ENCODE results near the gene CACNA2D3. TPM values are rescaled to one million over a fixed set of nuclear protein-coding genes. Genes with fewer than 3 reads are reported as not detected.

CACNA2D3 gene
- total and polyA plus RNA-seq, 4 donors, result 0.72 to 2.4 (median 1.5) TPM

GRCh38 chr3:54305409-54306099, 183.2 kb downstream of the CACNA2D3 start:
- ATAC-seq (ENCODE audit: low FRiP score) (no peak), DNase-seq (no peak)
- Histone ChIP-seq H3K27ac (ENCODE audit: low read depth in 1 of 2, low read length in 2 of 2) (no peak overlapping the region), H3K27me3 (ENCODE audit: control insufficient read depth in 1 of 2, insufficient read depth in 2 of 2, low read length in 1 of 2) (no peaks in the 10 kb centered on the region), H3K4me3 (ENCODE audit: low read length in 2 of 2) (no peak overlapping the region), H3K9me3 (ENCODE audit: control insufficient read depth, low read length) (peaks cover 1% of the 10 kb centered on the region), H3K4me1 (ENCODE audit: control insufficient read depth in 1 of 2, insufficient read depth in 2 of 2, low read length in 2 of 2) (peaks cover 0 to 2% of the 10 kb centered on the region in 2 donors), H3K36me3 (ENCODE audit: control insufficient read depth in 1 of 2, insufficient read depth in 2 of 2, low read length in 1 of 2) (no peaks in the 10 kb centered on the region)
- WGBS, 2 donors, result 49 to 86% methylated on average over 3 of the region's 3 CpGs
- intact Hi-C loops (cut with DNase I), result no loop called here

- ATAC-seq (ENCODE audit: low FRiP score) (no peak), DNase-seq (no peak)
- H3K27me3 ChIP-seq (ENCODE audit: control insufficient read depth in 1 of 2, insufficient read depth in 2 of 2, low read length in 1 of 2), result no peaks in the 10 kb centered on the region
- 76 to 83% methylated on average over 4 of the region's 4 CpGs for WGBS, 2 donors
- peaks cover 0 to 2% of the 10 kb centered on the region in 2 donors for H3K4me1 ChIP-seq (ENCODE audit: control insufficient read depth in 1 of 2, insufficient read depth in 2 of 2, low read length in 2 of 2)
- peaks cover 1% of the 10 kb centered on the region for H3K9me3 ChIP-seq (ENCODE audit: control insufficient read depth, low read length)
- no peak overlapping the region for H3K4me3 ChIP-seq (ENCODE audit: low read length in 2 of 2)
- intact Hi-C loops (cut with DNase I), result no loop called here
- no peak overlapping the region for H3K27ac ChIP-seq (ENCODE audit: low read depth in 1 of 2, low read length in 2 of 2)
- H3K36me3 ChIP-seq (ENCODE audit: control insufficient read depth in 1 of 2, insufficient read depth in 2 of 2, low read length in 1 of 2), result no peaks in the 10 kb centered on the region
Observed at GRCh38 chr3:54307566-54308180, 185.3 kb downstream of the CACNA2D3 start.

GRCh38 chr3:54309601-54310000, 187.2 kb downstream of the CACNA2D3 start:
- intact Hi-C loops (cut with DNase I), result no loop called here
- peaks cover 1% of the 10 kb centered on the region for H3K9me3 ChIP-seq (ENCODE audit: control insufficient read depth, low read length)
- H3K36me3 ChIP-seq (ENCODE audit: control insufficient read depth in 1 of 2, insufficient read depth in 2 of 2, low read length in 1 of 2), result no peaks in the 10 kb centered on the region
- no peak overlapping the region for H3K4me3 ChIP-seq (ENCODE audit: low read length in 2 of 2)
- ATAC-seq (ENCODE audit: low FRiP score) (no peak), DNase-seq (no peak)
- 52 to 64% methylated on average over 6 of the region's 6 CpGs for WGBS, 2 donors
- no peaks in the 10 kb centered on the region for H3K4me1 ChIP-seq (ENCODE audit: control insufficient read depth in 1 of 2, insufficient read depth in 2 of 2, low read length in 2 of 2)
- H3K27ac ChIP-seq (ENCODE audit: low read depth in 1 of 2, low read length in 2 of 2), result no peak overlapping the region
- no peaks in the 10 kb centered on the region for H3K27me3 ChIP-seq (ENCODE audit: control insufficient read depth in 1 of 2, insufficient read depth in 2 of 2, low read length in 1 of 2)

- Histone ChIP-seq H3K9me3 (ENCODE audit: control insufficient read depth, low read length) (peaks cover 1% of the 10 kb centered on the region), H3K27me3 (ENCODE audit: control insufficient read depth in 1 of 2, insufficient read depth in 2 of 2, low read length in 1 of 2) (no peaks in the 10 kb centered on the region), H3K4me1 (ENCODE audit: control insufficient read depth in 1 of 2, insufficient read depth in 2 of 2, low read length in 2 of 2) (no peaks in the 10 kb centered on the region), H3K27ac (ENCODE audit: low read depth in 1 of 2, low read length in 2 of 2) (no peak overlapping the region), H3K36me3 (ENCODE audit: control insufficient read depth in 1 of 2, insufficient read depth in 2 of 2, low read length in 1 of 2) (no peaks in the 10 kb centered on the region), H3K4me3 (ENCODE audit: low read length in 2 of 2) (no peak overlapping the region)
- intact Hi-C loops (cut with DNase I), result no loop called here
- DNase-seq (no peak), ATAC-seq (ENCODE audit: low FRiP score) (no peak)
- 68 to 75% methylated on average over 6 of the region's 6 CpGs for WGBS, 2 donors
Observed at GRCh38 chr3:54311211-54311747, 188.9 kb downstream of the CACNA2D3 start.

- WGBS, 2 donors, result 47 to 50% methylated on average over 9 of the region's 9 CpGs
- Histone ChIP-seq H3K4me3 (ENCODE audit: low read length in 2 of 2) (no peak overlapping the region), H3K4me1 (ENCODE audit: control insufficient read depth in 1 of 2, insufficient read depth in 2 of 2, low read length in 2 of 2) (no peaks in the 10 kb centered on the region), H3K9me3 (ENCODE audit: control insufficient read depth, low read length) (peaks cover 1% of the 10 kb centered on the region), H3K36me3 (ENCODE audit: control insufficient read depth in 1 of 2, insufficient read depth in 2 of 2, low read length in 1 of 2) (no peaks in the 10 kb centered on the region), H3K27ac (ENCODE audit: low read depth in 1 of 2, low read length in 2 of 2) (no peak overlapping the region), H3K27me3 (ENCODE audit: control insufficient read depth in 1 of 2, insufficient read depth in 2 of 2, low read length in 1 of 2) (no peaks in the 10 kb centered on the region)
- intact Hi-C loops (cut with DNase I), result no loop called here
- ATAC-seq (ENCODE audit: low FRiP score), result no peak
- no peak for DNase-seq
Observed at GRCh38 chr3:54312156-54312899, 190.0 kb downstream of the CACNA2D3 start.

- Histone ChIP-seq H3K27ac (ENCODE audit: low read depth in 1 of 2, low read length in 2 of 2) (no peak overlapping the region), H3K36me3 (ENCODE audit: control insufficient read depth in 1 of 2, insufficient read depth in 2 of 2, low read length in 1 of 2) (no peaks in the 10 kb centered on the region), H3K4me3 (ENCODE audit: low read length in 2 of 2) (no peak overlapping the region), H3K27me3 (ENCODE audit: control insufficient read depth in 1 of 2, insufficient read depth in 2 of 2, low read length in 1 of 2) (no peaks in the 10 kb centered on the region), H3K9me3 (ENCODE audit: control insufficient read depth, low read length) (no peaks in the 10 kb centered on the region), H3K4me1 (ENCODE audit: control insufficient read depth in 1 of 2, insufficient read depth in 2 of 2, low read length in 2 of 2) (no peaks in the 10 kb centered on the region)
- ATAC-seq (ENCODE audit: low FRiP score) (no peak), DNase-seq (no peak)
- intact Hi-C loops (cut with DNase I), result no loop called here
- WGBS, 2 donors, result 58 to 68% methylated on average over 5 of the region's 5 CpGs
Observed at GRCh38 chr3:54313418-54313817, 191.1 kb downstream of the CACNA2D3 start.

- WGBS, 2 donors, result 62 to 63% methylated on average over 5 of the region's 5 CpGs
- ATAC-seq (ENCODE audit: low FRiP score) (no peak), DNase-seq (no peak)
- no peak overlapping the region for H3K4me3 ChIP-seq (ENCODE audit: low read length in 2 of 2)
- no peaks in the 10 kb centered on the region for H3K9me3 ChIP-seq (ENCODE audit: control insufficient read depth, low read length)
- intact Hi-C loops (cut with DNase I), result no loop called here
- H3K36me3 ChIP-seq (ENCODE audit: control insufficient read depth in 1 of 2, insufficient read depth in 2 of 2, low read length in 1 of 2), result no peaks in the 10 kb centered on the region
- no peaks in the 10 kb centered on the region for H3K4me1 ChIP-seq (ENCODE audit: control insufficient read depth in 1 of 2, insufficient read depth in 2 of 2, low read length in 2 of 2)
- no peaks in the 10 kb centered on the region for H3K27me3 ChIP-seq (ENCODE audit: control insufficient read depth in 1 of 2, insufficient read depth in 2 of 2, low read length in 1 of 2)
- no peak overlapping the region for H3K27ac ChIP-seq (ENCODE audit: low read depth in 1 of 2, low read length in 2 of 2)
Observed at GRCh38 chr3:54321520-54321919, 199.2 kb downstream of the CACNA2D3 start.

GRCh38 chr3:54322354-54322753, 200.0 kb downstream of the CACNA2D3 start:
- DNase-seq (no peak), ATAC-seq (ENCODE audit: low FRiP score) (no peak)
- Histone ChIP-seq H3K9me3 (ENCODE audit: control insufficient read depth, low read length) (no peaks in the 10 kb centered on the region), H3K27ac (ENCODE audit: low read depth in 1 of 2, low read length in 2 of 2) (no peak overlapping the region), H3K36me3 (ENCODE audit: control insufficient read depth in 1 of 2, insufficient read depth in 2 of 2, low read length in 1 of 2) (no peaks in the 10 kb centered on the region), H3K4me3 (ENCODE audit: low read length in 2 of 2) (no peak overlapping the region), H3K27me3 (ENCODE audit: control insufficient read depth in 1 of 2, insufficient read depth in 2 of 2, low read length in 1 of 2) (no peaks in the 10 kb centered on the region), H3K4me1 (ENCODE audit: control insufficient read depth in 1 of 2, insufficient read depth in 2 of 2, low read length in 2 of 2) (no peaks in the 10 kb centered on the region)
- intact Hi-C loops (cut with DNase I), result no loop called here
- 78 to 85% methylated on average over 3 of the region's 3 CpGs for WGBS, 2 donors
